Measurements from ENCODE around the gene LEFTY1.
"Not testable (repeated sequence)": the region's sequence is repeated elsewhere in the genome, so short reads cannot be mapped to it uniquely, and the experiment has no call there.

The LEFTY1 gene

GRCh38 chr1:225896937-225897549, 8.1 kb upstream of the LEFTY1 start:
- H3K27ac ChIP-seq (ENCODE audit: low read length), result no peak overlapping the region
- H3K27me3 ChIP-seq (ENCODE audit: low read depth, low read length), result no peaks in the 10 kb centered on the region
- H3K36me3 ChIP-seq (ENCODE audit: control insufficient read depth in 1 of 2, insufficient read depth in 2 of 2, low read length in 2 of 2), result no peaks in the 10 kb centered on the region
- no peak overlapping the region for H3K4me3 ChIP-seq (ENCODE audit: low read depth in 1 of 2, low read length in 2 of 2)
- H3K4me1 ChIP-seq (ENCODE audit: control insufficient read depth in 1 of 2, insufficient read depth in 2 of 2, low read length in 2 of 2), result peaks cover 0 to 4% of the 10 kb centered on the region in 2 donors
- no peaks in the 10 kb centered on the region for H3K9me3 ChIP-seq (ENCODE audit: control insufficient read depth in 1 of 2, low read length in 2 of 2)

GRCh38 chr1:225896494-225896893, 7.5 kb upstream of the LEFTY1 start:
- peaks cover 0 to 4% of the 10 kb centered on the region in 2 donors for H3K4me1 ChIP-seq (ENCODE audit: control insufficient read depth in 1 of 2, insufficient read depth in 2 of 2, low read length in 2 of 2)
- H3K27ac ChIP-seq (ENCODE audit: low read length), result no peak overlapping the region
- H3K4me3 ChIP-seq (ENCODE audit: low read depth in 1 of 2, low read length in 2 of 2), result no peak overlapping the region
- H3K36me3 ChIP-seq (ENCODE audit: control insufficient read depth in 1 of 2, insufficient read depth in 2 of 2, low read length in 2 of 2), result no peaks in the 10 kb centered on the region
- no peaks in the 10 kb centered on the region for H3K9me3 ChIP-seq (ENCODE audit: control insufficient read depth in 1 of 2, low read length in 2 of 2)
- H3K27me3 ChIP-seq (ENCODE audit: low read depth, low read length), result no peaks in the 10 kb centered on the region

DNA sequence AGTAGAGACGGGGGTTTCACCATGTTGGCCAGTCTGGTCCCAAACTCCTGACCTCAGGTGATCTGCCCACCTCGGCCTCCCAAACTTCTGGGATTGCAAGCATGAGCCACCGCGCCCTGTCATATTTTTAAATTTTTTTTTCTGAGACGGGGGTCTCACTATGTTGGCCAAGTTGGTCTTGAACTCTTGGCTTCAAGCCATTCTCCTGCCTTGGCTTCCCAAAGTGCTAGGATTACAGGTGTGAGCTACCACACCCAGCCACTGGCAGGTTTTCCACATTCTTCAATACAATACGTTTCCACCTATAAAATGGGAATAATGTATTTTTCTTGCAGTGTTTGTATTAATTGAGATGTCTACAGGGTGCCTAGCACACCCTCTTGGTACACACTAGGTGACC, 3.4 kb upstream of the LEFTY1 start:
- H3K36me3 ChIP-seq (ENCODE audit: control insufficient read depth in 1 of 2, insufficient read depth in 2 of 2, low read length in 2 of 2), result no peaks in the 10 kb centered on the region
- H3K27ac ChIP-seq (ENCODE audit: low read length), result no peak overlapping the region
- H3K27me3 ChIP-seq (ENCODE audit: low read depth, low read length), result no peaks in the 10 kb centered on the region
- H3K4me3 ChIP-seq (ENCODE audit: low read depth in 1 of 2, low read length in 2 of 2), result no peak overlapping the region
- H3K4me1 ChIP-seq (ENCODE audit: control insufficient read depth in 1 of 2, insufficient read depth in 2 of 2, low read length in 2 of 2), result peaks cover 0 to 8% of the 10 kb centered on the region in 2 donors
- H3K9me3 ChIP-seq (ENCODE audit: control insufficient read depth in 1 of 2, low read length in 2 of 2), result no peaks in the 10 kb centered on the region

- no peaks in the 10 kb centered on the region for H3K27me3 ChIP-seq (ENCODE audit: low read depth, low read length)
- no peak overlapping the region for H3K4me3 ChIP-seq (ENCODE audit: low read depth in 1 of 2, low read length in 2 of 2)
- no peaks in the 10 kb centered on the region for H3K36me3 ChIP-seq (ENCODE audit: control insufficient read depth in 1 of 2, insufficient read depth in 2 of 2, low read length in 2 of 2)
- H3K27ac ChIP-seq (ENCODE audit: low read length), result no peak overlapping the region
- H3K4me1 ChIP-seq (ENCODE audit: control insufficient read depth in 1 of 2, insufficient read depth in 2 of 2, low read length in 2 of 2), result peaks cover 0 to 8% of the 10 kb centered on the region in 2 donors
- H3K9me3 ChIP-seq (ENCODE audit: control insufficient read depth in 1 of 2, low read length in 2 of 2), result no peaks in the 10 kb centered on the region
Observed at GRCh38 chr1:225891229-225891972, 2.5 kb upstream of the LEFTY1 start.

DNA sequence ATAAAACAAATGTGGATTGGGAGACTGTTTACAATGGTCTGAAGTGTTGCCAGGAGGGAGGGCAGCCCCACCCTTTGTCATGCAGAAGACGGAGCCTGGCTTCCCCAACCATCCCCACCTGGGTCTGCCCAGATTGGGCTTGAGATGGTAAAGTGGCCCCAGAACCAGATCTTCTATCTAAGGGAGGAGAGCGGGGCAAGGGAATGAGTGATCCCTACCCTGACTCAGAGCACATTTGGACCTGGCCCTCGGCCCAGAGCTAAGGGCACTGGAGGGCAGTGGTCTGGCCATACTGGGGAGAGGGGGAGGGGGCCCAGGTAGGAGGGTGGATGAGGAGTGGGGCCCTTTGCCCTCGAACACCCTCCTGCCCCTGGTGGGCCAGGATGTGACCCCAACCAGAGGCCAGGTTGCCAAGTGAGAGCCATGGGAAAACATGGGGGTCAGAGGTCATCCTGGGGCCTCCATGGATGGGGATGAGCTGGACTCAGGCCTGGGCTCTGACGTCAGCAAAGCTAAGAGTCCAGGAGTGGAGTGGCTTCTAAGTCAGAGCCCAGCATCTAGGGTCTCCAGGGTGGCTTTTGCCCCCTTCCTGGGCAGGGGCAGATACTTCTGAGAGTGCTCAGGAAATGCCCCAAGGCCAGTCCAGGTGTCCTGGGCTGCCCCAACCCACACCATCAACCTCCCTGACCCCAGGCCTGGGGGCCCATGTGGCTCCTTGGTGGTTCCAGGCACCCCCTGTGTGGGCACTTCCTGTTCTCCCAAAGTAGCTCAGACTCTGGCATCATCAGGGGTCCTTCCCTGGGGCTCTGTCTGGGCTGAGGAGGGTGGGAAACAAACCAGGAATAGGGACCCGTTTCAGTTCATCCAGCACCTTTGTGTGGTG, 1.6 kb upstream of the LEFTY1 start:
- Histone ChIP-seq H3K27me3 (ENCODE audit: low read depth, low read length) (no peaks in the 10 kb centered on the region), H3K4me1 (ENCODE audit: control insufficient read depth in 1 of 2, insufficient read depth in 2 of 2, low read length in 2 of 2) (peaks cover 0 to 4% of the 10 kb centered on the region in 2 donors), H3K4me3 (ENCODE audit: low read depth in 1 of 2, low read length in 2 of 2) (no peak overlapping the region), H3K36me3 (ENCODE audit: control insufficient read depth in 1 of 2, insufficient read depth in 2 of 2, low read length in 2 of 2) (no peaks in the 10 kb centered on the region), H3K9me3 (ENCODE audit: control insufficient read depth in 1 of 2, low read length in 2 of 2) (no peaks in the 10 kb centered on the region), H3K27ac (ENCODE audit: low read length) (no peak overlapping the region)

GRCh38 chr1:225889743-225890142, 797 bp upstream of the LEFTY1 start:
- no peaks in the 10 kb centered on the region for H3K9me3 ChIP-seq (ENCODE audit: control insufficient read depth in 1 of 2, low read length in 2 of 2)
- H3K4me3 ChIP-seq (ENCODE audit: low read depth in 1 of 2, low read length in 2 of 2), result no peak overlapping the region
- H3K27ac ChIP-seq (ENCODE audit: low read length), result no peak overlapping the region
- no peaks in the 10 kb centered on the region for H3K27me3 ChIP-seq (ENCODE audit: low read depth, low read length)
- peaks cover 0 to 4% of the 10 kb centered on the region in 2 donors for H3K4me1 ChIP-seq (ENCODE audit: control insufficient read depth in 1 of 2, insufficient read depth in 2 of 2, low read length in 2 of 2)
- H3K36me3 ChIP-seq (ENCODE audit: control insufficient read depth in 1 of 2, insufficient read depth in 2 of 2, low read length in 2 of 2), result no peaks in the 10 kb centered on the region

GRCh38 chr1:225888289-225888897, 553 bp downstream of the LEFTY1 start:
- H3K4me3 ChIP-seq (ENCODE audit: low read depth in 1 of 2, low read length in 2 of 2), result no peak overlapping the region
- peaks cover 0 to 4% of the 10 kb centered on the region in 2 donors for H3K4me1 ChIP-seq (ENCODE audit: control insufficient read depth in 1 of 2, insufficient read depth in 2 of 2, low read length in 2 of 2)
- H3K9me3 ChIP-seq (ENCODE audit: control insufficient read depth in 1 of 2, low read length in 2 of 2), result no peaks in the 10 kb centered on the region
- H3K27ac ChIP-seq (ENCODE audit: low read length), result no peak overlapping the region
- no peaks in the 10 kb centered on the region for H3K27me3 ChIP-seq (ENCODE audit: low read depth, low read length)
- no peaks in the 10 kb centered on the region for H3K36me3 ChIP-seq (ENCODE audit: control insufficient read depth in 1 of 2, insufficient read depth in 2 of 2, low read length in 2 of 2)

GRCh38 chr1:225887554-225888288, 1.2 kb downstream of the LEFTY1 start:
- H3K27ac ChIP-seq (ENCODE audit: low read length); H3K36me3 ChIP-seq (ENCODE audit: control insufficient read depth in 1 of 2, insufficient read depth in 2 of 2, low read length in 2 of 2); H3K4me3 ChIP-seq (ENCODE audit: low read depth in 1 of 2, low read length in 2 of 2); H3K27me3 ChIP-seq (ENCODE audit: low read depth, low read length); H3K9me3 ChIP-seq (ENCODE audit: control insufficient read depth in 1 of 2, low read length in 2 of 2); H3K4me1 ChIP-seq (ENCODE audit: control insufficient read depth in 1 of 2, insufficient read depth in 2 of 2, low read length in 2 of 2): not testable (repeated sequence)

GRCh38 chr1:225887030-225887314, 2.0 kb downstream of the LEFTY1 start:
- Histone ChIP-seq H3K36me3 (ENCODE audit: control insufficient read depth in 1 of 2, insufficient read depth in 2 of 2, low read length in 2 of 2) (no peaks in the 10 kb centered on the region), H3K27ac (ENCODE audit: low read length) (no peak overlapping the region)

GRCh38 chr1:225886159-225887029, 2.6 kb downstream of the LEFTY1 start:
- no peak overlapping the region for H3K4me3 ChIP-seq (ENCODE audit: low read depth in 1 of 2, low read length in 2 of 2)
- no peaks in the 10 kb centered on the region for H3K9me3 ChIP-seq (ENCODE audit: control insufficient read depth in 1 of 2, low read length in 2 of 2)
- H3K27ac ChIP-seq (ENCODE audit: low read length), result no peak overlapping the region
- H3K4me1 ChIP-seq (ENCODE audit: control insufficient read depth in 1 of 2, insufficient read depth in 2 of 2, low read length in 2 of 2), result peaks cover under 1 to 6% of the 10 kb centered on the region in 2 donors
- no peaks in the 10 kb centered on the region for H3K27me3 ChIP-seq (ENCODE audit: low read depth, low read length)
- no peaks in the 10 kb centered on the region for H3K36me3 ChIP-seq (ENCODE audit: control insufficient read depth in 1 of 2, insufficient read depth in 2 of 2, low read length in 2 of 2)

More at GRCh38 chr1:225887030-225887314, 2.0 kb downstream of the LEFTY1 start:
- Histone ChIP-seq H3K4me1 (ENCODE audit: control insufficient read depth in 1 of 2, insufficient read depth in 2 of 2, low read length in 2 of 2) (peaks cover 0 to 4% of the 10 kb centered on the region in 2 donors), H3K4me3 (ENCODE audit: low read depth in 1 of 2, low read length in 2 of 2) (no peak overlapping the region), H3K9me3 (ENCODE audit: control insufficient read depth in 1 of 2, low read length in 2 of 2) (no peaks in the 10 kb centered on the region), H3K27me3 (ENCODE audit: low read depth, low read length) (no peaks in the 10 kb centered on the region)
